GM19397 (cell line): ENCODE measurements around the gene RBMS1.
"Not testable (repeated sequence)": the region's sequence is repeated elsewhere in the genome, so short reads cannot be mapped to it uniquely, and the experiment has no call there.

Source experiments
- ATAC-seq: cut with Tn5 transposase; IDR thresholded peaks from one replicate; pipeline ENCODE4 v1.9.1; 2021; ENCODE audit warnings: mild to moderate bottlenecking, moderate library complexity; ENCODE audit not compliant: unreplicated experiment

The RBMS1 gene

GRCh38 chr2:160387558-160388262 lies 105.9 kb downstream of the RBMS1 start:
- no peak for ATAC-seq

GRCh38 chr2:160384791-160385190 lies 108.8 kb downstream of the RBMS1 start:
- no peak for ATAC-seq

- ATAC-seq, result no peak
Measured at GRCh38 chr2:160381425-160381951, 112.1 kb downstream of the RBMS1 start.

- ATAC-seq, result no peak
Measured at GRCh38 chr2:160380611-160381010, 113.0 kb downstream of the RBMS1 start.

- ATAC-seq, result no peak
Measured at GRCh38 chr2:160380000-160380570, 113.5 kb downstream of the RBMS1 start.

GRCh38 chr2:160379399-160379798 lies 114.2 kb downstream of the RBMS1 start:
- no peak for ATAC-seq

GRCh38 chr2:160377204-160377995 lies 116.2 kb downstream of the RBMS1 start:
- ATAC-seq, result no peak

- no peak for ATAC-seq
Measured at GRCh38 chr2:160376576-160376975, 117.0 kb downstream of the RBMS1 start.

GRCh38 chr2:160375802-160376469 lies 117.7 kb downstream of the RBMS1 start:
- no peak for ATAC-seq

- no peak for ATAC-seq
Measured at GRCh38 chr2:160375037-160375436, 118.6 kb downstream of the RBMS1 start.

- no peak for ATAC-seq
Measured at GRCh38 chr2:160373666-160374065, 119.9 kb downstream of the RBMS1 start.

GRCh38 chr2:160373263-160373662 lies 120.3 kb downstream of the RBMS1 start:
- ATAC-seq, result no peak

- ATAC-seq, result no peak
Measured at GRCh38 chr2:160372585-160372984, 121.0 kb downstream of the RBMS1 start.

- ATAC-seq, result no peak
Measured at GRCh38 chr2:160372010-160372356, 121.6 kb downstream of the RBMS1 start.

GRCh38 chr2:160371251-160372009 lies 122.2 kb downstream of the RBMS1 start:
- ATAC-seq, result no peak

GRCh38 chr2:160368988-160369930 lies 124.3 kb downstream of the RBMS1 start:
- ATAC-seq, result no peak

GRCh38 chr2:160367887-160368286 lies 125.7 kb downstream of the RBMS1 start:
- ATAC-seq, result no peak

GRCh38 chr2:160367139-160367538 lies 126.5 kb downstream of the RBMS1 start:
- not testable (repeated sequence) for ATAC-seq

GRCh38 chr2:160366474-160366873 lies 127.1 kb downstream of the RBMS1 start:
- no peak for ATAC-seq
